HUES64 (cell line): Measurements from ENCODE around the gene FREM2.

Source experiments
- H3K27ac ChIP-seq: 2 replicates; pipeline ENCODE4 v1.7.0; 2013; ENCODE audit warnings: low read depth, low read length, inconsistent platforms
- H3K27me3 ChIP-seq: 2 replicates; pipeline ENCODE4 v1.6.1; 2013; ENCODE audit warnings: mild to moderate bottlenecking, low read length; ENCODE audit not compliant: insufficient read depth
- H3K36me3 ChIP-seq: 2 replicates; pipeline ENCODE4 v1.6.1; 2013; ENCODE audit warnings: mild to moderate bottlenecking, low read length; ENCODE audit not compliant: insufficient read depth
- H3K4me1 ChIP-seq: 2 replicates; pipeline ENCODE4 v1.6.1; 2013; ENCODE audit warnings: mild to moderate bottlenecking, low read length, moderate library complexity; ENCODE audit not compliant: insufficient read depth
- H3K4me3 ChIP-seq: 2 replicates; pipeline ENCODE4 v1.5.1; 2013; ENCODE audit warnings: mild to moderate bottlenecking, low read length, moderate library complexity
- H3K9ac ChIP-seq: 2 replicates; pipeline ENCODE4 v1.6.1; 2013; ENCODE audit warnings: mild to moderate bottlenecking, low read depth, low read length
- H3K9me3 ChIP-seq: 2 replicates; pipeline ENCODE4 v1.6.1; 2013; ENCODE audit warnings: low read depth, low read length; ENCODE audit not compliant: insufficient read depth
- WGBS: fragments of 150-250, 120-280 bp; methylation state at CpG from one replicate; pipeline ENCODE4 v1.1.7; 2013; ENCODE audit warnings: missing lambda C conversion rate; 5-methylcytosine and 5-hydroxymethylcytosine counted together

Gene FREM2

GRCh38 chr13:38787550-38787949 lies 100.7 kb downstream of the FREM2 start:
- H3K27me3 ChIP-seq, result no peaks in the 10 kb centered on the region
- no peaks in the 10 kb centered on the region for H3K9me3 ChIP-seq
- H3K36me3 ChIP-seq, result 0 out of 2 replicates have a peak, but pooled peaks cover 5% of the 10 kb centered on the region
- no peak overlapping the region for H3K9ac ChIP-seq
- no peak overlapping the region for H3K4me3 ChIP-seq
- peaks cover 3% of the 10 kb centered on the region; the same call in 1 of the 2 replicates for H3K4me1 ChIP-seq
- no peak overlapping the region for H3K27ac ChIP-seq
- 100% methylated on average over 1 of the region's 1 CpG for WGBS

GRCh38 chr13:38796890-38797289 lies 110.0 kb downstream of the FREM2 start:
- no peaks in the 10 kb centered on the region; the same call in 1 of the 2 replicates for H3K36me3 ChIP-seq
- H3K9ac ChIP-seq, result no peak overlapping the region
- no peak overlapping the region for H3K4me3 ChIP-seq
- no peaks in the 10 kb centered on the region for H3K4me1 ChIP-seq
- H3K27ac ChIP-seq, result no peak overlapping the region
- H3K27me3 ChIP-seq, result no peaks in the 10 kb centered on the region
- no CpG with 5 or more reads among the region's 1 CpG for WGBS
- H3K9me3 ChIP-seq, result no peaks in the 10 kb centered on the region

GRCh38 chr13:38803531-38803930 lies 116.7 kb downstream of the FREM2 start:
- Histone ChIP-seq H3K4me1 (peaks cover 32% of the 10 kb centered on the region), H3K4me3 (no peak overlapping the region), H3K9me3 (peaks cover 3% of the 10 kb centered on the region), H3K9ac (no peak overlapping the region; the same call in 1 of the 2 replicates), H3K27ac (peak overlapping the region; percentile 76), H3K36me3 (no peaks in the 10 kb centered on the region; the same call in 1 of the 2 replicates), H3K27me3 (no peaks in the 10 kb centered on the region)
- 46% methylated on average over 2 of the region's 2 CpGs for WGBS

- WGBS, result 83% methylated on average over 2 of the region's 2 CpGs
- Histone ChIP-seq H3K9ac (no peak overlapping the region), H3K4me1 (peaks cover 32% of the 10 kb centered on the region)
Observed at GRCh38 chr13:38804061-38804460, 117.2 kb downstream of the FREM2 start.

GRCh38 chr13:38804536-38804935 lies 117.7 kb downstream of the FREM2 start:
- H3K9ac ChIP-seq, result no peak overlapping the region
- no peaks in the 10 kb centered on the region; the same call in 1 of the 2 replicates for H3K36me3 ChIP-seq
- H3K4me1 ChIP-seq, result peaks cover 32% of the 10 kb centered on the region
- H3K27me3 ChIP-seq, result no peaks in the 10 kb centered on the region
- peak overlapping the region; percentile 76; the same call in 1 of the 2 replicates for H3K27ac ChIP-seq
- 57% methylated on average over 1 of the region's 1 CpG for WGBS
- H3K9me3 ChIP-seq, result peaks cover 13% of the 10 kb centered on the region
- no peak overlapping the region for H3K4me3 ChIP-seq

More at GRCh38 chr13:38804061-38804460, 117.2 kb downstream of the FREM2 start:
- H3K36me3 ChIP-seq, result no peaks in the 10 kb centered on the region; the same call in 1 of the 2 replicates
- no peaks in the 10 kb centered on the region for H3K27me3 ChIP-seq
- no peak overlapping the region for H3K4me3 ChIP-seq
- peak overlapping the region; percentile 76 for H3K27ac ChIP-seq
- H3K9me3 ChIP-seq, result peaks cover 8% of the 10 kb centered on the region

- no peak overlapping the region for H3K4me3 ChIP-seq
- no peak overlapping the region for H3K27ac ChIP-seq
- H3K36me3 ChIP-seq, result no peaks in the 10 kb centered on the region
- H3K27me3 ChIP-seq, result no peaks in the 10 kb centered on the region
- WGBS, result 90% methylated on average over 1 of the region's 1 CpG
- H3K9ac ChIP-seq, result no peak overlapping the region
- H3K9me3 ChIP-seq, result peaks cover 16% of the 10 kb centered on the region
- H3K4me1 ChIP-seq, result no peaks in the 10 kb centered on the region
Observed at GRCh38 chr13:38814331-38814730, 127.5 kb downstream of the FREM2 start.

- Histone ChIP-seq H3K27ac (no peak overlapping the region), H3K9me3 (no peaks in the 10 kb centered on the region), H3K27me3 (no peaks in the 10 kb centered on the region), H3K4me3 (no peak overlapping the region), H3K36me3 (no peaks in the 10 kb centered on the region), H3K9ac (no peak overlapping the region), H3K4me1 (peaks cover 8% of the 10 kb centered on the region; the same call in 1 of the 2 replicates)
- 92% methylated on average over 1 of the region's 1 CpG for WGBS
Observed at GRCh38 chr13:38819053-38819452, 132.2 kb downstream of the FREM2 start.

GRCh38 chr13:38819596-38819995 lies 132.7 kb downstream of the FREM2 start:
- Histone ChIP-seq H3K4me3 (no peak overlapping the region), H3K36me3 (no peaks in the 10 kb centered on the region), H3K9me3 (no peaks in the 10 kb centered on the region), H3K27me3 (no peaks in the 10 kb centered on the region), H3K9ac (no peak overlapping the region), H3K4me1 (peaks cover 10% of the 10 kb centered on the region), H3K27ac (no peak overlapping the region)
- WGBS, result no CpG with 5 or more reads among the region's 2 CpGs

GRCh38 chr13:38821770-38822551 lies 135.1 kb downstream of the FREM2 start:
- Histone ChIP-seq H3K9ac (no peak overlapping the region; the same call in 1 of the 2 replicates), H3K4me3 (no peak overlapping the region)
- WGBS, result 88% methylated on average over 7 of the region's 8 CpGs

GRCh38 chr13:38824342-38824741 lies 137.5 kb downstream of the FREM2 start:
- H3K9me3 ChIP-seq, result no peaks in the 10 kb centered on the region
- H3K9ac ChIP-seq, result no peak overlapping the region
- no peaks in the 10 kb centered on the region for H3K36me3 ChIP-seq
- H3K4me3 ChIP-seq, result no peak overlapping the region
- H3K27ac ChIP-seq, result no peak overlapping the region
- H3K27me3 ChIP-seq, result no peaks in the 10 kb centered on the region
- WGBS, result 100% methylated on average over 4 of the region's 4 CpGs
- H3K4me1 ChIP-seq, result peaks cover 26% of the 10 kb centered on the region

More at GRCh38 chr13:38821770-38822551, 135.1 kb downstream of the FREM2 start:
- no peaks in the 10 kb centered on the region for H3K27me3 ChIP-seq
- H3K9me3 ChIP-seq, result no peaks in the 10 kb centered on the region
- no peaks in the 10 kb centered on the region for H3K36me3 ChIP-seq
- H3K4me1 ChIP-seq, result peaks cover 26% of the 10 kb centered on the region
- H3K27ac ChIP-seq, result 0 out of 2 replicates have a peak overlapping the region, but pooled peaks have one; percentile 19

- Histone ChIP-seq H3K4me3 (no peak overlapping the region), H3K9me3 (no peaks in the 10 kb centered on the region), H3K36me3 (no peaks in the 10 kb centered on the region), H3K27me3 (no peaks in the 10 kb centered on the region), H3K27ac (no peak overlapping the region), H3K9ac (no peak overlapping the region), H3K4me1 (peaks cover 25% of the 10 kb centered on the region)
- 86% methylated on average over 11 of the region's 11 CpGs for WGBS
Observed at GRCh38 chr13:38826182-38826813, 139.4 kb downstream of the FREM2 start.
